OCI-LY7 (cell line): ENCODE measurements around the gene SLAIN2. TPM values are rescaled to one million over a fixed set of nuclear protein-coding genes. Genes with fewer than 3 reads are reported as not detected.

Experiments used
- BruUV-seq: library from RNA; stranded (reverse); fragments of 400-500 nt; replicated peaks from 2 replicates; lab custom pipeline; 2021; lab: Mats Ljungman, UMichigan
- CTCF ChIA-PET: fragments of 300-600 bp; sonication (Branson Sonifier 250); formaldehyde crosslinking; loops from one replicate; lab custom pipeline; 2022; ENCODE audit warnings: antibody characterized with exemption; ENCODE audit not compliant: unreplicated experiment; lab: Charles Lee
- POLR2A ChIA-PET: fragments of 300-600 bp; sonication (Branson Sonifier 250); formaldehyde crosslinking; loops from one replicate; lab custom pipeline; 2022; ENCODE audit warnings: antibody characterized with exemption; lab: Charles Lee
- DNase-seq: peaks from one replicate; pipeline ENCODE4 v3.0.0-alpha.2; 2015; ENCODE audit warnings: low spot score
- H2AFZ ChIP-seq: fragments of 200-600 bp; sonication (generic), shearing (Covaris generic); 2 replicates; pipeline ENCODE4 v1.6.1; 2014; ENCODE audit warnings: mild to moderate bottlenecking, antibody characterized with exemption, low read length, moderate library complexity
- H3K27ac ChIP-seq: fragments of 200-600 bp; sonication (generic); 2 replicates; pipeline ENCODE4 v1.5.1; 2014; ENCODE audit warnings: mixed run types, low read depth, mild to moderate bottlenecking, moderate library complexity, low read length, inconsistent platforms; ENCODE audit not compliant: poor library complexity, severe bottlenecking
- H3K36me3 ChIP-seq: fragments of 200-600 bp; sonication (generic); 2 replicates; pipeline ENCODE4 v1.6.1; 2014; ENCODE audit warnings: mild to moderate bottlenecking, antibody characterized with exemption, low read length, moderate library complexity, mixed read lengths; ENCODE audit not compliant: insufficient read depth
- H3K4me1 ChIP-seq: fragments of 200-600 bp; sonication (generic); 2 replicates; pipeline ENCODE4 v1.5.1; 2014; ENCODE audit warnings: mild to moderate bottlenecking, low read length; ENCODE audit not compliant: insufficient read depth, poor library complexity, severe bottlenecking
- H3K4me2 ChIP-seq: fragments of 200-600 bp; sonication (generic); 2 replicates; pipeline ENCODE4 v1.6.1; 2014; ENCODE audit warnings: mild to moderate bottlenecking, low read length
- H3K4me3 ChIP-seq: fragments of 200-600 bp; sonication (generic); 2 replicates; pipeline ENCODE4 v1.5.1; 2014; ENCODE audit warnings: mild to moderate bottlenecking, low read depth, low read length; ENCODE audit not compliant: poor library complexity, severe bottlenecking
- H3K79me2 ChIP-seq: fragments of 200-600 bp; sonication (generic); 2 replicates; pipeline ENCODE4 v1.6.1; 2016; ENCODE audit warnings: low read depth, mild to moderate bottlenecking, low read length, moderate library complexity, mixed read lengths; ENCODE audit not compliant: insufficient read depth
- H3K9me2 ChIP-seq: fragments of 200-600 bp; sonication (generic); 2 replicates; pipeline ENCODE4 v1.6.1; 2016; ENCODE audit warnings: mild to moderate bottlenecking, low read length, mixed read lengths; ENCODE audit not compliant: insufficient read depth
- H3K9me3 ChIP-seq: fragments of 200-600 bp; sonication (generic); 2 replicates; pipeline ENCODE4 v1.6.1; 2014; ENCODE audit warnings: mild to moderate bottlenecking, mixed run types, low read length, mixed read lengths
- H4K20me1 ChIP-seq: fragments of 200-600 bp; sonication (generic); 2 replicates; pipeline ENCODE4 v1.6.1; 2014; ENCODE audit warnings: mild to moderate bottlenecking, antibody characterized with exemption, low read length, moderate library complexity, mixed read lengths; ENCODE audit not compliant: insufficient read depth
- CTCF ChIP-seq: fragments of 200-600 bp; sonication (generic); conservative IDR thresholded peaks from 2 replicates; pipeline ENCODE4 v1.5.1; 2014; ENCODE audit warnings: mild to moderate bottlenecking, antibody characterized with exemption, low read length, moderate library complexity, mixed read lengths
- EZH2phosphoT487 ChIP-seq: fragments of 200-600 bp; sonication (generic); IDR thresholded peaks from 2 replicates; pipeline ENCODE4 v1.6.1; 2018; ENCODE audit warnings: low read depth, borderline replicate concordance, mild to moderate bottlenecking, mixed run types, antibody characterized with exemption, low read length, moderate library complexity, mixed read lengths
- intact Hi-C: fragments of 100-400 bp; cut with micrococcal nuclease; formaldehyde crosslinking; loops from one replicate; pipeline ENCODE4 v1.10.0; 2022; ENCODE audit not compliant: unreplicated experiment
- total RNA-seq, 2 experiments: library from RNA; depleted of rRNA in 1 of 2; stranded (reverse); fragments of >200 nt in 1 of 2; shearing (Covaris generic) in 1 of 2; gene quantifications; 2 replicates each; pipeline ENCODE4 v1.2.3, GENCODE V29; 2014 to 2022

The SLAIN2 gene
- total RNA-seq, 2 experiments from 2014 or later: 21.1 to 40.2 TPM

- H4K20me1 ChIP-seq: no peaks in the 10 kb centered on the region
- CTCF ChIA-PET: no interaction called here
- POLR2A ChIA-PET: interaction anchor here (0.6 kb wide), 1 partner anchor 723 kb away, joined by 3 read pairs; no protein-coding TSS in a partner anchor
Observed at GRCh38 chr4:48300004-48300403, 41.3 kb upstream of the SLAIN2 start.

GRCh38 chr4:48305508-48305907 is 35.8 kb upstream of the SLAIN2 start:
- POLR2A ChIA-PET: interaction anchor here (0.7 to 1.1 kb wide), 2 partner anchors 152 kb away, joined by 3 to 4 read pairs; no protein-coding TSS in a partner anchor
- no peaks in the 10 kb centered on the region for H3K9me3 ChIP-seq
- no TSS peak for BruUV-seq
- no peak overlapping the region for H3K4me3 ChIP-seq
- no peak overlapping the region for H3K4me2 ChIP-seq
- H4K20me1 ChIP-seq: no peaks in the 10 kb centered on the region
- H3K9me2 ChIP-seq: no peaks in the 10 kb centered on the region
- no peak for TF ChIP-seq EZH2phosphoT487
- no peaks in the 10 kb centered on the region for H3K36me3 ChIP-seq
- H3K4me1 ChIP-seq: no peaks in the 10 kb centered on the region
- intact Hi-C loops: no loop called here
- H3K27ac ChIP-seq: no peak overlapping the region
- no peak for DNase-seq
- no peaks in the 10 kb centered on the region for H3K79me2 ChIP-seq
- no peak overlapping the region for H2AFZ ChIP-seq
- CTCF ChIA-PET: no interaction called here

More at GRCh38 chr4:48300004-48300403, 41.3 kb upstream of the SLAIN2 start:
- H3K4me1 ChIP-seq: no peaks in the 10 kb centered on the region
- no peak overlapping the region for H3K27ac ChIP-seq
- H3K9me3 ChIP-seq: no peaks in the 10 kb centered on the region
- no peak overlapping the region for H2AFZ ChIP-seq
- intact Hi-C loops: no loop called here
- no peaks in the 10 kb centered on the region for H3K36me3 ChIP-seq
- H3K4me2 ChIP-seq: no peak overlapping the region
- H3K4me3 ChIP-seq: no peak overlapping the region
- no peak for TF ChIP-seq CTCF
- no peak for TF ChIP-seq EZH2phosphoT487
- H3K79me2 ChIP-seq: no peaks in the 10 kb centered on the region
- H3K9me2 ChIP-seq: no peaks in the 10 kb centered on the region
- DNase-seq: no peak
- no TSS peak for BruUV-seq

DNA sequence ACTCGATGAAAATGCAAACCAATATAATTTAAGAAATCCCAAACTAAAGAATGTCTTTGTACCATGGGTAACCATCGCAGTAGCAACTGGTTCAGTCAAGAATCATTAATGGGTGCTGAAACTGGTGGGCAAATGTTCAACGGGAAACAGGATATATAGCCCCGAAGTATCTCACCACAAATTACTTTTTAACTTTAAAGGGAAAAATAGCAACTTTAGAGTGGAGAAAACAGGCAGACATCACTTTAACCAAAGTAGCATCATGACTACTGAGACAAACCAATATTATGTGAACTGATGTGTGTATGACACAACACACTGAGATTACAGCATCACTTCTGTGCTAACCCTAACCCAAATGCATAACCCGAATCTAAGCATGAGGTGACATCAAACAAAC is 33.8 kb upstream of the SLAIN2 start:
- CTCF ChIA-PET: no interaction called here
- Histone ChIP-seq H3K9me3 (no peaks in the 10 kb centered on the region), H4K20me1 (no peaks in the 10 kb centered on the region), H3K79me2 (no peaks in the 10 kb centered on the region), H2AFZ (no peak overlapping the region), H3K4me2 (no peak overlapping the region), H3K4me3 (no peak overlapping the region), H3K36me3 (no peaks in the 10 kb centered on the region), H3K4me1 (no peaks in the 10 kb centered on the region), H3K9me2 (no peaks in the 10 kb centered on the region), H3K27ac (no peak overlapping the region)
- intact Hi-C loops: no loop called here
- POLR2A ChIA-PET: no interaction called here
- TF ChIP-seq CTCF (no peak), EZH2phosphoT487 (no peak)
- no TSS peak for BruUV-seq
- no peak for DNase-seq
